A549 (cell line): ENCODE measurements around the gene GREB1.

Source experiments
- EP300 ChIP-seq, 2 experiments: fragments of >200 bp; sonication (Bioruptor Twin); formaldehyde crosslinking; IDR thresholded peaks; 2 replicates in 1 of 2; 3 replicates in 1 of 2; pipeline ENCODE4 v1.6.1; 2016 to 2017
- JUN ChIP-seq, 2 experiments: fragments of >200 bp; sonication (Bioruptor Twin); formaldehyde crosslinking; IDR thresholded peaks; 2 replicates in 1 of 2; 3 replicates in 1 of 2; pipeline ENCODE4 v1.6.1; 2016 to 2017
- JUNB ChIP-seq: fragments of >200 bp; sonication (Bioruptor Twin); formaldehyde crosslinking; IDR thresholded peaks from 2 replicates; pipeline ENCODE4 v1.6.1; 2016
- POLR2A ChIP-seq: IDR thresholded peaks from 2 replicates; pipeline ENCODE4 v1.6.1; 2012; ENCODE audit warnings: mild to moderate bottlenecking, low read length
- TP53 ChIP-seq: fragments of 250-450 bp; sonication (Bioruptor Pico); IDR thresholded peaks from 2 replicates; pipeline ENCODE4 v1.5.0; 2021; ENCODE audit warnings: mild to moderate bottlenecking, moderate library complexity
- TF ChIP-seq, protein P1 (sequence below): fragments of >200 bp; sonication (Bioruptor Twin); formaldehyde crosslinking; IDR thresholded peaks from 3 replicates; pipeline ENCODE4 v1.5.1; 2016
- TF ChIP-seq, protein P2 (sequence below): fragments of 450-650 bp; IDR thresholded peaks from 2 replicates; pipeline ENCODE4 v1.6.1; 2014; ENCODE audit warnings: antibody characterized with exemption
- TF ChIP-seq, protein P3 (sequence below): IDR thresholded peaks from 2 replicates; pipeline ENCODE4 v1.6.1; 2012

DNA sequence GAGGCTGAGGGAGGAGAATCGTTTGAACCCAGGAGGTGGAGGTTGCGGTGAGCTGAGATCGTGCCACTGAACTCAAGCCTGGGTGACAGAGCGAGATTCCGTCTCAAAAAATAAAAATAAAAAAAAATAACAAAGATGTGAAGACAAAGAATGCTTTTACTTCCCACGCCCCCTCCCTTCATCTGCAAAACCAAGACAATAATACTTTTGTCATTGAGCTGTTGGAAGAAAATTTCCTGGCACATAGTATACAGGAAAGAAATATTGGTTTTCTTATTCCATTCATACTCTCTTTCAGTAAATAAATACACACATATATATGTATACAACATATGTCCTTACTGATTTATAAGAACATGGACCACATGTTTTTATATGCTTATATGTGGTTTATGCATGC lies 12.2 kb downstream of the GREB1 start:
- TF ChIP-seq, protein P1, sequence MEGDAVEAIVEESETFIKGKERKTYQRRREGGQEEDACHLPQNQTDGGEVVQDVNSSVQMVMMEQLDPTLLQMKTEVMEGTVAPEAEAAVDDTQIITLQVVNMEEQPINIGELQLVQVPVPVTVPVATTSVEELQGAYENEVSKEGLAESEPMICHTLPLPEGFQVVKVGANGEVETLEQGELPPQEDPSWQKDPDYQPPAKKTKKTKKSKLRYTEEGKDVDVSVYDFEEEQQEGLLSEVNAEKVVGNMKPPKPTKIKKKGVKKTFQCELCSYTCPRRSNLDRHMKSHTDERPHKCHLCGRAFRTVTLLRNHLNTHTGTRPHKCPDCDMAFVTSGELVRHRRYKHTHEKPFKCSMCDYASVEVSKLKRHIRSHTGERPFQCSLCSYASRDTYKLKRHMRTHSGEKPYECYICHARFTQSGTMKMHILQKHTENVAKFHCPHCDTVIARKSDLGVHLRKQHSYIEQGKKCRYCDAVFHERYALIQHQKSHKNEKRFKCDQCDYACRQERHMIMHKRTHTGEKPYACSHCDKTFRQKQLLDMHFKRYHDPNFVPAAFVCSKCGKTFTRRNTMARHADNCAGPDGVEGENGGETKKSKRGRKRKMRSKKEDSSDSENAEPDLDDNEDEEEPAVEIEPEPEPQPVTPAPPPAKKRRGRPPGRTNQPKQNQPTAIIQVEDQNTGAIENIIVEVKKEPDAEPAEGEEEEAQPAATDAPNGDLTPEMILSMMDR = no peak
- TF ChIP-seq, protein P2, sequence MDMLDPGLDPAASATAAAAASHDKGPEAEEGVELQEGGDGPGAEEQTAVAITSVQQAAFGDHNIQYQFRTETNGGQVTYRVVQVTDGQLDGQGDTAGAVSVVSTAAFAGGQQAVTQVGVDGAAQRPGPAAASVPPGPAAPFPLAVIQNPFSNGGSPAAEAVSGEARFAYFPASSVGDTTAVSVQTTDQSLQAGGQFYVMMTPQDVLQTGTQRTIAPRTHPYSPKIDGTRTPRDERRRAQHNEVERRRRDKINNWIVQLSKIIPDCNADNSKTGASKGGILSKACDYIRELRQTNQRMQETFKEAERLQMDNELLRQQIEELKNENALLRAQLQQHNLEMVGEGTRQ = no peak
- no peak for TF ChIP-seq TP53 (CRISPR knock-in tag)
- TF ChIP-seq POLR2A = no peak
- TF ChIP-seq EP300 (IDR thresholded peaks at IDR 0.05) = no peak
- TF ChIP-seq JUNB = no peak
- TF ChIP-seq JUN (IDR thresholded peaks at IDR 0.05) = no peak
- TF ChIP-seq, protein P3, sequence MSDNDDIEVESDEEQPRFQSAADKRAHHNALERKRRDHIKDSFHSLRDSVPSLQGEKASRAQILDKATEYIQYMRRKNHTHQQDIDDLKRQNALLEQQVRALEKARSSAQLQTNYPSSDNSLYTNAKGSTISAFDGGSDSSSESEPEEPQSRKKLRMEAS = no peak
